Measurements from ENCODE around the gene CNNM4.
A peak's percentile ranks its signal among the peaks of the same experiment; 100 is the strongest.

CNNM4 gene

DNA sequence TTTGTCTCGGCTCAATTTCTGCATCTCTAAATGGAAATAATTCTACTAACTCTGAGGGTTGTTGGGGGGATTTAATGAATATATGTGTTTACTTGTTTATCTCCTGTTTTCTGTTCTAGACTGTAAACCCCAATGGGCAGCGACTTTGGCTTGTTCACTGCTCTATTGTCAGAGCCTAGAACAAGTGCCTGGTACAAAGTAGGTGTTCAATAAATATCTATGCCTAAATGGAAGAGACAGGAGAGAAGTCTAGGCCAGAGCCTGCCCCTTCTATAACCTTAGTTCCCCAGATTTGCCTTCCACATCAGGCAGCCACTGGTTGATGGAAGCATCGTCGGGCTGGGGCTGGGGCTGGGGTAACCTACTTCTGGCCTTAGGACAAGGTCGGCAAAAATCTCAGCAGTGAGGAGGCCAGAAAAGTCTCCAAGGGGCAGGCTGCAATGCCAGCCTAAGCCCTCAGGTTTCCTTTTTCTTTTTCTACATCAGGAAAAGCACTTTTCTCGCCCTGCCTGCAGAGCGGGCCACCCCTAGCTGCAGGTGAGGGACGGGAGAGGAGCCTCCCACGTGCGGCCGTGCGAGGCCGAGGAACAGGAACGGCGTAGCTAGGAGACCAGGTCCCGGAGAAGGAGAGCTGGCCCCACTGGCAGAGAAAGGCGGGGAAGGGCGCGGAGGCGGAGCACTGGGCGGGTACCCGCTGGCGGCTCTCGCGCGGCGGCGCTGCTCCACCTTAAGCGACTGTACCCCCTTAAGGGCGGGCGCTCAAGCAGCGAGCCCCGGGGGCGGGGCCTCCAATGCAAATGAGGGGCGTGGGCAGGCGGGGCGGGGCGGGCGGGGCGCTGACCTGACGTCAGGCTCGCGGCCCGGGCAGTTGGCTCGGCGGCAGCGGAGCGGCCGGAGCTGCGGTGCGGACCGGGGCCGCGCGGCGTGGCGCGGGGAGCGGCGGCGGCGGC is at the start of gene CNNM4:
CNNM4 (plus strand) TSS at position 867 of the 950 bp plus-strand sequence. CDS start 98 bp downstream, outside the sequence.
- peak; percentile 76 to 77 for DNase-seq

DNA sequence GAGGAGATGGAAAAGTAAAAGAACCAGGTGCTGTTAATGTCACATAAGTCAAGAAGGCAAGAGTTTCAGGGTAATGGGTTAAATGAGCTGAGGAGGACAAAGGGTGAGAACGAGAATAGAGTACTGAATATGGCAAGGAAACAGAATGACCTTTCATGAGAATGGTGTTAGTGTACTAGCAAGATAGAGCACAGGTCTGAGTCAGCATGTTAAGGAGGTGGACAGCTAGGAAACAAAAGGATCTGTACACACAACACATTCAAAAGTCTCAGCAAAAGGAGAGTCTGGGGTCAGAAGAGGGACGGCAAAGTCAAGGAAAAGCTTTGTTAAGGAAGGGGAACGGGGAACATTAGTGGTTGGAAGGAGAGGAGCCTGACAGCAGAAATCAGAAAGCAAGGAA is 49.7 kb upstream of the CNNM4 start:
- no peak for DNase-seq

DNA sequence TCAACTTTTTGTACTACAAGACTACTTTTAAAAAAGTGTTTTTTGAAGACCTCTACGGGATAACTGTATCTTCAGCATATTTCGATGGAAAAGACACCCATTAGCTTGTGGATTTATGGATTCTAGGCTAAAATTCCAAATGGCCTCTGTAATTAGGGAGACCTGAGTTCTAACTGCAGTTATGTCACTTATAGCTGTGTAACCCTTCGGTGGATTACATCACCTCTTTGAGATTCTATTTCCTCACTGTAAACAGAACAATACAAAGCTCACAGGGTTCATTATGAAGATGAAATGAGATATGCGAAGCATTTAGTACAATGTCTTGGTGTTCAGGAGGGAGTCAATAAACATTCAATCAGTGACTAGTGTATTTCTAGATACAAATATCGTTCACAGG is 45.0 kb upstream of the CNNM4 start:
- no peak for DNase-seq

DNA sequence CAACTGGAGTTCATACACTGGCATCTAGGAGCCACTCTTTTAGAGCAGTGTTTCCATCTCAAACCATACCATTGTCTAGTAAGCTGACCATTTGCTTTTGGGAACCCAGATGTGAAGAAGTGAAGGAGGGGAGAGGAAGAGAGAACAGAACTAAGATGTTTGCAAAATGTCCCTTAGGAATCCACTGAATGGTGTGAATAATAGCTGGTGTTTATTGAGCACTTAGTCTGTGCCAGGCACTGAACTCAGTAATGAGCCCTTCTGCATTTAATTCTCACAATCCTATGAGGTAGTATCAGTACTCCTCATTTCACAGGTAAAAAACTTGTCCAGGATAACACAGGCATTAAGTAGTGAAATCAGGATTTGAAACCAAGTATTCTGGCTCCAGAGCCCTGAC is 44.3 kb upstream of the CNNM4 start:
- DNase-seq, result no peak

DNA sequence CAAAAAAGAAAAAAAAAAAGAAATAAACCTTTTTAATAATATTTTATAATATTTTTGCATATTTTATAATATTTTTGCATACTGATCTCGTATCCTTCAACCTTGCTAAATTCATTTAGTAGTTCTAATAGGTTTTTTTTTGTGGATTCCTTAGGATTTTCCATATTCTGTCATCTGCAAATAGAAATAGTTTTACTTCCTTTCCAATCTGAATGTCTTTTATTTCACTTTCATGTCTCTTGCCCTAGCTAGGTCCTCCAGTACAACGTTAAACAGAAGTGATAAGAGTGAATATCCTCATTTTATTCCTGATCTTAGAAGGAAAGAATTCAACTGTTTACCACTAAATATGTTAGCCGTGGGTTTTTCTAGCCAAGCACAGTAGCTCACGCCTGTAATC is 34.6 kb upstream of the CNNM4 start:
- DNase-seq, result no peak

DNA sequence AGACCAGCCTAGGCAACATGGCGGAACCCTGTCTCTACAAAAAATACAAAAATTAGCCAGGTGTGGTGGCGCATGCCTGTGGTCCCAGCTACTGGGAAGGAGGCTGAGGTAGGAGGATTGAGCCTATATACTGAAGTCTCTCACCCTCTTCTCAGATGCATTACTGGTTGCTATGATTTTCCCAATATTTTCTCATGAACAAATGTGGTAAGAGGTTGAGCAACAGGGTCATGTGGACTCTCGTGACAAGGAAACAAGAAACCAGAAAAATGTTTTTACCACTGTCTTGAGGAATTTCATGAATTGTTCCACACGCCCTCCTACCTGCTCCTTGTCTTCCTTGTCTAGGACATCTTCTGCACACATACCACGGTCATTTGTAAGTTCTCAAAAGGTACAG is 33.3 kb upstream of the CNNM4 start:
- DNase-seq, result no peak

DNA sequence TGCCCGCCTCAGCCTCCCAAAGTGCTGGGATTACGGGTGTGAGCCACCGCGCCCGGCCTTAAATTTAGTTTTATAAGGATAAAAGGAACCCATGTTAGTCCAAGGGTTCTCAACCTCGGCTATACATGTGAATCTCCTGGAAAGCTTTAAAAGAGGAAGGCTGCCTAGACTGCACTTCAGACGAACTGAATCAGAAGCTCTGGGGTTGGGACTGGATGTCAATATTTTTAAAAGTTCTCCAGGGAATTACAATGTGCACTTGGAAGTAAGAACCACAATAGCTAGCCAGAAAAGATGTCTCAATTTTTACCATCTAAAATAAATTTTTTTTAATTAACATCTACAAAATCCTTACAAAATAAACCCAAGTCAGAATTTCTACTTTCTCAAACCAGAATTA is 31.0 kb upstream of the CNNM4 start:
- DNase-seq, result no peak

DNA sequence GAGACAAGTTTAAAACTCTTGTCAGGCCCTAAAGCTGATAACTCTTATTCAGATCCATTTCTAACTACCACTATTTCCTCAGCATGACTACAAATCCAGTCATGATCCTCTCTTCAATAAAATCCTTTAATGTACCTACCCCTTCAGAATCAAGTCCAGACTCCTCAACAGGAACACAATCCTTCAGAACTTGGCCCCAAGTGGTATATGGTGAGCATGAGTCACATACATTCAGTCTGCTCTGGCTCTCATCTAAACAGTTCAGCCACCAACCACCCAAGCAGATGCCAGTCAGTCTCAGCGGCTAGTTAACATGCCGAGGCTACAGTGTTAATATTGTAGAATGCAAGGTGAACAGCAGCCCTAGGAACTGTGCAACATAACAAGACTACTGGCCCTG is 30.5 kb upstream of the CNNM4 start:
- no peak for DNase-seq

DNA sequence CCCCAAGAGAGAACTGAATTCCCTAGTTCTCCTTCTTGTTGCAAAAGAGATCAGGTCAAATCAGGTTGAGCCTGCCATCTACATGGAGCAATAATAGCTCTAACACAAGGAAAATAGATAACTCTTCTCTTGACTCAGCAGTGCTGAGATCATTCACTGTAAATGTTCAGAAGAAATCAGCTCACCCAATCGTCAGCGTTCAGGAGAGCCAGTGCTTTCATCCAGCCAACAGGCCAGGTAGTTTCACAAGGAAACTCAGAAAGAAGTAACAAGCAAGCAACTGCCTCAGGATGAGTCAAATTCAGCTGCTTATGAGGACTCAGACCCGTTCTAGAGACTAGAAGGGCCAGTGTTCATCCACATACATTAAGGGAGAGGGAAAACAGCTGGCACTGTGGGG is 26.8 kb upstream of the CNNM4 start:
- no peak for DNase-seq

DNA sequence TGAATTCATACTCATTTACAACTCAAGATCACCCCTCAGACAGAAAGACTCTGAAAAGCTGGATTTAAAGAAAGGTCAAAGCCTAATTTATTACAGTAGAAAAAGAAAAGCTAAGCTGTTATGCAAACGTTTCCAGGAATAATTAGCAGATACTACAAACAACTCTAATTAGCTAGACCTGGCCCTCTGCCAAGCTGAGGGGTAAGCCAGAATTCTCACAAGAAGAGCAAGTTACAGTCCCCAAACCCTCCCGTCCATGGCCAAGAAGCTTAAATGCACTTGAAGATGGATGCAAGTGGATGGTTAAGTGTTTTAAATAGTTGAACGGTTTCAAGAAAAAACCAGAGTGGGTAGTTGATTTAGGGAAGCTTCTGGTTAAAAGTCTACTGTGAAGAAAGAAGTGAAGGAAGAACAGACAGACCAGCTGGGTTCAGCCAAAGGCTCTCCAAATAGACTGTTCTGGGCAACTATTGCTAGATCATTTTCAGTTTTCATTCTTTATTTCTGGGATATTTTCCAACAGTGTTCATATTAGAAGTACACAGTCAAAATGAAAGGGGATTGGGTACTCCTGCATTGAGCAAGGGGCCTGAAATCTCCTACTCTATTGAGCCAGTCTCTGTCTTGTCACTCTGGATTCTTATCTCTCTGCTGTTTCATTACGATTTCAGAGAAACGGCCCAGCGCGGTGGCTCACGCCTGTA is 25.7 kb upstream of the CNNM4 start:
- DNase-seq, result no peak

DNA sequence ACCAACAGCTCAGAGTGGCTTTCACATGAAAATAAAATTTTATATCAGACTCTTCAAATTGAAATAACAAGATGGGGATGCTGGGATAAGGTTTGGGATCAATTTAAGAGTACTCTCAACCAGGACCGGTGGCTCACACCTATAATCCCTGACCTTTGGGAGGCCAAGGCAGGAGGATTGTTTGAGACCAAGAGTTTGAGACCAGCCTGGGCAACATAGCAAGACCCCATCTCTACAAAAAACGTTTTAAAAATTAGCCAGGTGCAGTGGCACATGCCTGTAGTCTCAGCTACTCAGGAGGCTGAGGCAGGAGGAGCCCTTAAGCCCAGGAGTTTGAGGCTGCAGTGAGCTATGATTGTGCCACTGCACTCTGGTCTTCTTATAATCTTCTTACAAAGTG is 23.5 kb upstream of the CNNM4 start:
- DNase-seq, result no peak

DNA sequence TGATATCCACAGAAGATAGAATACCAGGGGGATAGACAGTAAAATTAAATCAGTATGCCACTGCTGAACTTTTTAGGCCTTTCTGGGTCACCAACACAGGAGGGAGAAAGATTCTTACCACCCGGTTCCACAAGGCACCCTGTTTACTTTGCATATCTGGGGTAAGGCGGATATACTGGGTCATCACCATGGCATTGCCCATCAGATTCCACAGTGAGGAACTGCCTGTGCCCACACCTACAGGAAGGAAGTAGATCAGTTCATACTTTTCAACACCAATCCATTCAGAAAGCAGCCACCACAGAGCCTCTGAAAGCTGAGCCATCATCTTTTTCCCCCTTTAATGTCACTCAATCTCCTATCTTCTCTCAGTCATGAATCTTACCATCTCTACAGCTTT is 22.9 kb upstream of the CNNM4 start:
- no peak for DNase-seq

DNA sequence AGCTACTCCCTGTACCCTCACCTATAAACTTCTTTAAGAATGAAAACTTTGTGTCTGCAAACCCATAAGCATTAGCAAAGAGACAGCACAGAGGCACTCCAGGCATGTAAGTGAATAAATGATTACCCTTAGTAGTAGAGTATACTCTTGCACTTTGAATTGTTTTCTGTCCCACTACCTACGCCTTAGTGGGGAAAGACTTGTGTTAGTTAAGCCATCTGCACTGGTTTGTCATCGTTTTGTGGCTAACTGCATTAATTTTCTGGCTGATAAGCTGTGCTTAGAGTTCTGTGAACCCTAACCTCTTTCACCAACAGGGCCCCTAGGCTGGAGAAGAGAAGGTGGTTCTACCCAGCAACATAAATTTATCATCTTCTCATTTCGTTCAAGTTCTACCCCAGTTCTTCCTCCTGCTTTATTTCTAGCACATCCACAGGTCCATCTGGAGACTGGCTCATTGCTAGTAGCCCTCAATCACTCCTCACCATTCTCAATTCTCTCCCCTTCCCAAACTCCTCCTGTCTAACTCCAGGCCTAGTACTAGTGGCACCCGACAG is 21.5 kb upstream of the CNNM4 start:
- no peak for DNase-seq

DNA sequence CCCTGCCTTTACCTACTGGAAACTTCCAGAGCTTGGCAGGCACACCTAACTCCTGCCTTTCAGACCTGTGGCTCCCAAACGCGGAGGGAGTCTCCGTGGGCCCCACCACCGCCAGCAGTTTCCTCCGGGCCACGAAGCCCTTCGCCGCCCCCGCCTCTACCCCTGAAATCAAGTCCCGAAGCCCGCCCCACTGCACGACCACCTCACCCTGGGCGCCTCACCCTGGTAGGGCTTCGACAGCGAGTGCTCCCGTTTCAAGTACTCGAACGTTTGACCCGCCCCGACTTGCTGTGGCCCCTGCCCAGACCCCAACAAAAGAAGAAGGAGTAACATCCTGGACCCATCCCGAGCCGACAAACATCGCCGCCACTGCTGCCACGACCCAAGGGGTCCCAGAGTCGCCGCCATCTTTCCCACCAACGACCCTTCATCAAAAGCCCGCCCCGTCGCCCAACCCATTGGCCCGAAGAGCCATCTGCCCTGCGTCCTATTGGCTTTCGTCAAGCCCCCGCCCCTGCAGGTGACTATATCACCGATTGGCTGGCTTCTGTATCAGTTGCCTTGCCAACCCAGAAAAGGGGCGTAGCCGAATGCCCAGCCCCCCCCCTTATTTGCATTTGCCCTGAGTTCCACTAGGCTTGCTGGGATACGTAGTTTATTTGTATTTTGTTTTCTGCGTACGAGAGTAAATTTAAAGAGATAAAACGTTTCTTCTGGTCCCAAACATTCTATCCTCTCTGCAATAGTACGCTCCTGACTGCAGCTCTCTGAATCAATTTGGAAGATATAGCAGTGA is 20.9 kb upstream of the CNNM4 start, which contains the start of gene LMAN2L:
LMAN2L (minus strand) TSS at position 432 of the 796 bp plus-strand sequence; CDS start at position 408, 24 bp downstream.
- peak; percentile 93 to 99 for DNase-seq

DNA sequence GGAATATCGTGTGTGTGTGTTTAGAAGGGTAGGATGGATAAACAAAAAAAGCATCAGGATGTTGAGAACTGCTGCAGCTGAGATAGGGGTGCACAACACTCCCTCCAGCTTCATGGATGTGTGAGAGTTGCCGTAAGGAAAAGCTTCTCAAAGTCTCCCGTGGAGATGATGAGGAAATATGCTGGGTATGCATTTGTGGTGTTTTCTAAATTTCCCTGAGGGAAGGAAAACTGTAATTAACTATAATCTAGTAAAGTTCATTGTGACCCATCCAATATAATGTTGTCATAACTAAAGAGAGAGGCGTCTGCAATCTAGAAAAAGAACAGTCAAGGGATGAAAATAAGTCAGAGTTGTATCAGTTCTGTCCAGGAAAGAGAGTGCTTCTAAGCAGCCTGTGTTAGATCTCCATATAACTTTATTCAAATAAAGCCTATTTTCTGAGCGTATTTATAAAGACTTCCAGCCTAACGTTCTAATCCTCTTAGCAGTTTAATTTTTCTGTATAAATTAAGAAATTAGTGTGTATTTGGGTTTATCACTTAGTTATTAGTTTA is 13.6 kb upstream of the CNNM4 start:
- no peak for DNase-seq

DNA sequence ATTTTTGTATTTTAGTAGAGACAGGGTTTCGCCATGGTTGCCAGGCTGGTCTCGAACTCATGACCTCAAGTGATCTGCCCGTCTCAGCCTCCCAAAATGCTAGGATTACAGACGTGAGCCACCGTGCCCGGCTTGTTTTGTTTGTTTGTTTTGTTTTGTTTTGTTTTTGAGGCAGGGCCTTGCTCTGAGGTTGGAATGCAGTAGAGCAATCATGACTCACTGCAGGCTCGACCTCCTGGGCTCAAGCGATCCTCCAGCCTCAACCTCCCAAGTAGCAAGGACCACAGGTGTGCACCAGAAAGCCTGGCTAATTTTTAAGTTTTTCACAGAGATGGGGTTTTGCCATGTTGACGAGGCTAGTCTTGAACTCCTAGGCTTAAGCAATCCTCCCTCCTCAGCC is 8.9 kb upstream of the CNNM4 start:
- no peak for DNase-seq

DNA sequence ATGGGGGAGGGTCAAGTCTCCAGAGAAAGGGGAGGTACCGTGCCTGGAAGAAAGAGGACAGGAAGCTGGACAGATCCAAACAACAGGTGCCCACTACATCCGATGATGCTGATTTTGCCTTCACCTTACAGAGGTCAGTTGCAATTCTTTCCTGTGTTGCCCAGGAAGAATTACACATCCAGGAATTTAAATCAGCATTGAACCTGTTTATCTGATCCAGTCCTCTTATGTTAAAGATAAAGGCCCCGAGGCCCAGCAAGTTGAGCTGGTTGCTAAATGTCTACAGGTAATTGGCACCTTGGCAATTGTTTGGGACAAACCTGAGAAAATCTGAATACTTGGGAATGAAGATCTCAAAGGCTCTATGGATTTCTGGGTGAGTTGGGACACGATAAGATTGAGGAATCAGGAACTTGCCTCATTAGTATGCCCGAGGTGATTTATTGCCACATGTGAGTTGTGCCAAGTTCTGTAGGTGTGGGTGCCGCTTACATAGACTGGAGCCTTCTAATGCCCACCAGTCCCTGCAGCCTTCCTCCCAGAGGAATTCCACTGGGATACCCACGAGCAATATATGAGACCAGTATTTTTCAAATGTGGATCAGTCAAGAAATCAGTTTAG is 6.9 kb upstream of the CNNM4 start:
- DNase-seq, result no peak

DNA sequence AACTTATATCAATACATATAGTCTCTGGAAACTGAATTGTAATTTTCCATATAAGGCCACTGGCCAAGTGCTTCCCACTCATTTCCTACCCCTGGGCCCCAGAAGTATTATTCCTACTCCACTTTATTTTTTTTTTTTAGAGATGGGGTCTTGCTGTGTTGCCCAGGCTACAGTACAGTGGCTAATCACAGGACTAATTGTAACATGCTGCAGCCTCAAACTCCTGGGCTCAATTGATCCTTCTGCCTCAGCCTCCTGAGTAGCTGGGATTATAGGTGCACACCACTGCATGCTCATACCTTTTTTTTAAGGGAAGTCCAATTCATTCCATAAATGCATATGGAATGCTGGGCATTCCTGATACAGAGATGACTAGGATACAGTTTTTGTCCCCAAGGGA is 6.4 kb upstream of the CNNM4 start:
- no peak for DNase-seq

DNA sequence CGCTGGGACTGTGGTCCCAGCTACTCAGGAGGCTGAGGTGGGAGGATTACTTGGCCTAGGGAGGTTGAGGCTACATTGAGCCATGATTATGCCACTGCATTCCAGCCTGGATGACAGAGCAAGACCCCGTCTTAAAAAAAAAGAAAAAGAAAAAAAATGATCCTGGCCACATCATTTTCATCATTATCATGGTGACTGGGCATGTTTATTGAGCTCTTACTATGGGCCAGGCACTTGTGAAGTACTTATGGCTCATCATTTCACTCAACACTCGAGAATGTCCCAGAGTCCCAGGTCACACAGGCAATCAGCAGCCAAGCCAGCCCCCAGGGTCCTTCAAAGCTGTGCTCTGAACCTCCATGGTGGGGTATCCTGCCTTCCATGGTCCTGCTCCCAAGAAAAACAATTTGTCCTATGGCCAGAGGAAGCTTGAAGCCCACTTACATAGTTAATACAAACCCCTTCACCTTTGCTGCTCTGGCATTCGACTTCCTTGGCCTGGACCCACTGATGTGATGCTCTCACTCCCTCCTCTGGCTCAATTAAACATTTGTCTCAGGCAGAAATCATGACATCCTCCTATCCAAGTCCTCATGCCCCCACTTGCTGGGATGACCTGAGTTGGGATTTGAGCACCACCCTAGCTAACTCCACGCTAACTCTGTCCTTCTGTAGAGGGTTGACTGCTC is 3.8 kb upstream of the CNNM4 start:
- no peak for DNase-seq

DNA sequence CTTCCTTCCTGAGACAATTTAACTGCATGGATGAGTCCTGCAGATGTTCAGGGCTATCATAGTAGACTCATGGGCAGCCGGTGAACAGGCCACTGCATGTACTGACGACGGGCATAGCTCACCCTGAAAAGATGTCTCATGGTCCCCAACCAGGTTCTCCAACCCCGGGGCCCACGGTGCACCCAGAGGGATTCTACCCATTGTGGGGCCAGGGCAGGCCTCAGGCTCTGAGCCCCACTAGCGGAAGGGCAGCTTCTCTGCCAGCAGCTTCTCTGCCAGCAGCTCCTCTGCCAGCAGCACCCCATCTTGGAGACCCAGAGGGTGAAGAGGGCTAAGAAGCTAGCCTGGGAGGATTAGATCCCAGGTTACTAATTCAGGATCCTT is 3.2 kb upstream of the CNNM4 start:
- no peak for DNase-seq

DNA sequence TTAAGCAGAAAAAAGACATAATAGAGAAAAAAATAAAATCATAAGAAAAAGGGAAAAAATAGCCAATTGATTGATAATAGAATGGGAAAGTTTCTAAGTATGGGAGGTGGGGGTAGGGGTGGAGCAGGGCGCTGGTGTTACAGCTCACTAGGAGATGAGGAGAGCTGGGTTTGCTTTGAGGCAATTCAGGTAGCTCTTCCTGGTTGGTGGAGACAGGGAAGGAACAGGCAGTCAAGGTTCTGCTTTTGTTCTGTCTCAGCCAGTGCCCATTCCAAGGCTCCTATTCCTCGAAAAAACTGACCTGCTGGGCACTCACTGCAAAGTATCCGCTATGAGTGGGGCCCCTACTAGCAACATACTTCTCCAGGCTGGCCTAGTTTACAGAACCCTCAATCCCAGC is 1.7 kb upstream of the CNNM4 start:
- DNase-seq, result no peak

DNA sequence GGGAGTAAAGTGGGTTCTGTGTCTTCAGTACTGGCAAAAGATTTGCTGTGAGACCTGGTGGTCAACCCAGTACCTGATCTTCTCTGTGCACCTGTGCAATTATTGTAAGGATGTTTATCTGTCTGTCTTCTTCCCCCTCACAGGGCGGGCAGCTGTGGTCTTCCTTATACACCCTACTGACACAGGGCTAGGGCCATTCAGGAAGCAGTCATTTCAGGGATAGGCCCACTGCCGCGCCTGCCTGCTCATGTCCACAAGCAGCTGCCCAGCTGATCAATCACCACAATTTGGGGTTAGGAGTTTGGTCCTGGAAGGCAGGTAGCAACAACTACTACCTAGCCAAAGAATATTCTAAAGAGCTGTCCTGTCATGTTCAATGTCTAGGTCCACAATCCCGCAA is 1.2 kb upstream of the CNNM4 start:
- DNase-seq, result no peak
